HepG2 (cell line): ENCODE results near the gene TAMALIN.

ENCODE experiments used
- AGO2 ChIP-seq: fragments of 200-400 bp; formaldehyde crosslinking; optimal IDR thresholded peaks from 2 replicates; pipeline ENCODE3; 2017; ENCODE audit warnings: mild to moderate bottlenecking, low read depth, low read length, moderate library complexity
- BCL6 ChIP-seq: IDR thresholded peaks from 2 replicates; pipeline ENCODE4 v1.6.1; 2016; ENCODE audit warnings: missing genetic modification reagents, missing compliant biosample characterization
- CAMTA2 ChIP-seq: sonication (generic); formaldehyde crosslinking; IDR thresholded peaks from 2 replicates; pipeline ENCODE4 v1.4.0; 2020; ENCODE audit warnings: mild to moderate bottlenecking, missing genetic modification reagents, borderline replicate concordance
- FOXJ3 ChIP-seq: sonication (generic); formaldehyde crosslinking; IDR thresholded peaks from 2 replicates; pipeline ENCODE4 v1.4.0; 2020; ENCODE audit warnings: missing genetic modification reagents, mild to moderate bottlenecking, borderline replicate concordance
- HDAC6 ChIP-seq: fragments of 200-600 bp; sonication (generic); IDR thresholded peaks from 2 replicates; pipeline ENCODE4 v1.7.0; 2017; ENCODE audit warnings: mild to moderate bottlenecking, antibody characterized with exemption, low read length, low read depth
- MBD4 ChIP-seq: IDR thresholded peaks from 2 replicates; pipeline ENCODE4 v1.6.1; 2012; ENCODE audit warnings: low read length, inconsistent platforms, borderline replicate concordance
- POLR2AphosphoS5 ChIP-seq: IDR thresholded peaks from 2 replicates; pipeline ENCODE4 v1.6.1; 2012; ENCODE audit warnings: low read depth, low read length
- SMAD9 ChIP-seq: sonication (generic); formaldehyde crosslinking; IDR thresholded peaks from 2 replicates; pipeline ENCODE4 v1.5.1; 2020; ENCODE audit warnings: mild to moderate bottlenecking, missing genetic modification reagents
- SRSF9 ChIP-seq: fragments of 200-400 bp; formaldehyde crosslinking; IDR thresholded peaks from 2 replicates; pipeline ENCODE4 v1.6.1; 2018; ENCODE audit warnings: borderline replicate concordance, mild to moderate bottlenecking, low read depth, low read length; ENCODE audit not compliant: insufficient read depth, poor library complexity, severe bottlenecking
- TBP ChIP-seq: sonication (generic); formaldehyde crosslinking; IDR thresholded peaks from 2 replicates; pipeline ENCODE4 v1.5.0; 2020; ENCODE audit warnings: missing genetic modification reagents
- ZNF354B ChIP-seq: sonication (generic); formaldehyde crosslinking; IDR thresholded peaks from 2 replicates; pipeline ENCODE4 v1.8.0; 2022; ENCODE audit warnings: mild to moderate bottlenecking, missing genetic modification reagents
- ZNF558 ChIP-seq: sonication (generic); formaldehyde crosslinking; IDR thresholded peaks from 2 replicates; pipeline ENCODE4 v1.9.0; 2022; ENCODE audit warnings: mild to moderate bottlenecking, missing genetic modification reagents, borderline replicate concordance
- ZNF597 ChIP-seq: sonication (generic); formaldehyde crosslinking; IDR thresholded peaks from 2 replicates; pipeline ENCODE4 v1.5.0; 2020; ENCODE audit warnings: missing genetic modification reagents
- ZNF713 ChIP-seq: sonication (generic); formaldehyde crosslinking; IDR thresholded peaks from 2 replicates; pipeline ENCODE4 v1.4.0; 2020; ENCODE audit warnings: mild to moderate bottlenecking, missing genetic modification reagents

- TF ChIP-seq AGO2 (no peak), SMAD9 (CRISPR knock-in tag) (no peak), CAMTA2 (CRISPR knock-in tag) (no peak), HDAC6 (no peak), TBP (CRISPR knock-in tag) (no peak), SRSF9 (no peak), POLR2AphosphoS5 (no peak), FOXJ3 (CRISPR knock-in tag) (no peak), ZNF713 (no peak), MBD4 (no peak), ZNF558 (CRISPR knock-in tag) (no peak), ZNF597 (no peak), ZNF354B (no peak), BCL6 (no peak)
These were observed 26.8 kb downstream of the TAMALIN start for GRCh38 chr12:52033446-52034140.
